Medulla oblongata (tissue), 1 donor: ENCODE results near the gene TCF25.
"Not testable (repeated sequence)": the region's sequence is repeated elsewhere in the genome, so short reads cannot be mapped to it uniquely, and the experiment has no call there.

Experiments
- DNase-seq: peaks from one replicate; pipeline ENCODE4 v3.0.0-alpha.2; 2015; ENCODE audit errors: extremely low spot score

TCF25 gene, protein sequence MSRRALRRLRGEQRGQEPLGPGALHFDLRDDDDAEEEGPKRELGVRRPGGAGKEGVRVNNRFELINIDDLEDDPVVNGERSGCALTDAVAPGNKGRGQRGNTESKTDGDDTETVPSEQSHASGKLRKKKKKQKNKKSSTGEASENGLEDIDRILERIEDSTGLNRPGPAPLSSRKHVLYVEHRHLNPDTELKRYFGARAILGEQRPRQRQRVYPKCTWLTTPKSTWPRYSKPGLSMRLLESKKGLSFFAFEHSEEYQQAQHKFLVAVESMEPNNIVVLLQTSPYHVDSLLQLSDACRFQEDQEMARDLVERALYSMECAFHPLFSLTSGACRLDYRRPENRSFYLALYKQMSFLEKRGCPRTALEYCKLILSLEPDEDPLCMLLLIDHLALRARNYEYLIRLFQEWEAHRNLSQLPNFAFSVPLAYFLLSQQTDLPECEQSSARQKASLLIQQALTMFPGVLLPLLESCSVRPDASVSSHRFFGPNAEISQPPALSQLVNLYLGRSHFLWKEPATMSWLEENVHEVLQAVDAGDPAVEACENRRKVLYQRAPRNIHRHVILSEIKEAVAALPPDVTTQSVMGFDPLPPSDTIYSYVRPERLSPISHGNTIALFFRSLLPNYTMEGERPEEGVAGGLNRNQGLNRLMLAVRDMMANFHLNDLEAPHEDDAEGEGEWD

DNA sequence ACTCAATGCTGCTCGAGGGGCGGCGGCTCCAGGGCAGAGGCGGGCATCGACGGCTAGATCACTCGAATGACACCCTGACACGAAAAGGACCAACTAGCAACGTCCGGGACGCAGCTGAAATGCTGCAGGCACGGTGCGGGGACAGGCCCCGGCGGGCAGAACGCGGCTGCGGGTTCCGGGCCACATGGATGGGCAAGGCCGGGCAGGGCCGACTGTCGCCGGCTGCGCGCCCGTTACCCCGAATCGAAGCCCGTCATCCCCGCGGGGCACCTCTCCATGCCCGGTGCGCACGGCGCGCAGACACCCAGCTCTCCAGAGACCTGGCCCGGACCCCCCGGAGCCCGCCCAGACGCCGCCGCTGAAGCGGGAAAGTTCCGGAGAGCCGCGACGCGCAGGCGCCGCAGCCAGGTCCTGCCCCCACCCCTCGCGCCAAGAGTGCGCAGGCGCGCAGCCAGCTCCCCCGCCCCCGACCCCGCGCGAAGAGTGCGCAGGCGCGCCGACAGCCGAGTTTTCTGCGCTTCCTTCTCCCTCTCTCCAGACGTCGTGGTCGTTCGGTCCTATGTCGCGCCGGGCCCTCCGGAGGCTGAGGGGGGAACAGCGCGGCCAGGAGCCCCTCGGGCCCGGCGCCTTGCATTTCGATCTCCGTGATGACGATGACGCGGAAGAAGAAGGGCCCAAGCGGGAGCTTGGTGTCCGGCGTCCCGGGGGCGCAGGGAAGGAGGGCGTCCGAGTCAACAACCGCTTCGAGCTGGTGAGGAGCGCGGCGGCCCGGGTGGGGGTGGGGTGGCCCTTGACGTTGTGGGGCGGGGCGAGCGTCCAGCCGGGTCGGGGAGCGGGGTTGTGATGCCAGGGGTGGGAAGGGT lies at the start of gene TCF25:
Gene TCF25, plus strand, starts transcription at position 484 of the 863 bp plus-strand sequence. Its CDS starts 76 bp downstream, at position 560.
- peak; percentile 89 for DNase-seq

DNA sequence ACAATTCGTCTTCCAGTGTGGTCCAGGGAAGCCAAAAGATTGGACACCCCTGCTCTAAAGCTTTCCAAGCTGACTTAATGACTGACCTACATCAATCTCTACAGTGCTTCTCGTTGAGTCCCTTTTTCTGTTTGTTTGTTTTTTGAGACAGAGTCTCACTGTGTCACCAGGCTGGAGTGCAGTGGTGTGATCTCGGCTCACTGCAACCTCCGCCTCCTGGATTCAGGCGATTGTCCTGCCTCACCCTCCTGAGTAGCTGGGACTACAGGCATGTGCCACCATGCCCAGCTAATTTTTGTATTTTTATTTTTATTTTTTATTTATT lies 49.6 kb upstream of the TCF25 start:
- DNase-seq, result not testable (repeated sequence)

DNA sequence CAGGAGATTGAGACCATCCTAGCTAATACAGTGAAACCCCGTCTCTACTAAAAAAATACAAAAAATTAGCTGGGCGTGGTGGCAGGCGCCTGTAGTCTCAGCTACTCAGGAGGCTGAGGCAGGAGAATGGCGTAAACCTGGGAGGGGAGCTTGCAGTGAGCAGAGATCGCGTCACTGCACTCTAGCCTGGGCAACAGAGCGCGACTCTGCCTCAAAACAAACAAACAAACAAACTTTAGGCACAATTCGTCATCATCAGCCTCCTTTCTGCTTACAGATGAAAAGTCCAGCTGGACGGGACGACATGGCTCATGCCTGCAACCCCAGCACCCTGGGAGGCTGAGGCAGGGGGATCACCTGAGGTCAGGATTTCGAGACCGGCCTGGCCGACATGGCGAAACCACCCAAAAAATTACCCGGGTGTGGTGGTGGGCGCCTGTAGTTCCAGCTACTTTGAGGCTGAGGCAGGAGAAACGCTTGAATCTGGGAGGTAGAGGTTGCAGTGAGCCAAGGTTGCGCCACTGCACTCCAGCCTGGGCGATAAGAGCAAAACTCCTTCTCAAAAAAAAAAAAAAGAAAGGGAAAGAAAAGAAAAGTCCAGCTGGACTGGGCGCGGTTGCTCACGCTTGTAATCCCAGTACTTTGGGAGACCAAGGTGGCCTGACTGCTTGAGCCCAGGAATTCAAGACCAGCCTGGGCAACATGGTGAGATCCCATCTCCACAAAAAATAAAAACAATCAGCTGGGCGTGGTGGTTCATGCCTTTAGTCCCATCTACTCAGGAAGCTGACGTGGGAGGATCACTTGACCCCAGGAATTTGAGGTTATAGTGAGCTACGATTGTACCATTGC lies 46.6 kb upstream of the TCF25 start:
- no peak for DNase-seq

DNA sequence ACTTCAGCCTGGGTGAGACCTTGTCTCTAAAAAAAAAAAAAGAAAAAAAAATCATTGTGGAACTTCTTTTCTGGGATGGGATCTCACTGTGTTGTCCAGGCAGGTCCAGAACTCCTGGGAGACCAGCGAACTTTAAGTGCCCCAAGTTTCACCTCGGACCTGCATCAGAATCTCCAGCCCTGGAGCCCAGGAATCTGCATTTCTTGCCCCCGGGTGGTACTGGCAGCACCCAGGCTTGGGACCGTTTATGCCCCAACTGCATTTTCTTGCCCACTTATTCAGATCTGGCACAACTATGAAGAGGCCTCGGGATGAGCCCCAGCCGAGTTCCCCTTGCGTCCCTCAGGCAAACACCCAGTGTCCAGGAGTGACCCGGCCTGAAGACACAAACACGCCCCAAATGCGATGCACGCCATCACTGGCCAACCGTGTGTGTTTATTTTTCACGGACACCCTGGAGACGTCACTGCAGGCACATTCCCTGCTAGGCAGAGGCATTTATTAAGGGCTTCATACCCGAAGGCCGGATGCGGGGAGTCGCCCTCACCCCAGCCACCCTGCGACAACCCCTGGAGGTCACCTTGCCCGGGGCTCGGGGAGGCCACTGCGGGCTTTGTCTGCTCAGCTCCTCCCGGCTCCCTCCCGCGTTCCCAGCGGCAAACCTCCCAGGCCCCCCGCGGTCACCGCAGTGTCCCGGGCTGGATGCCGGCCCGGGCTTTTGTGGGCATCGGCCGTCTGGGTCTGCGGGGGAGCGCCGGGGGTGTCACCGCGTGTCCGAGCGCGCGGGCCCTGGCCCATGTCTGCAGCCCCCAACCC lies 45.8 kb upstream of the TCF25 start:
- peak; percentile 27 for DNase-seq

DNA sequence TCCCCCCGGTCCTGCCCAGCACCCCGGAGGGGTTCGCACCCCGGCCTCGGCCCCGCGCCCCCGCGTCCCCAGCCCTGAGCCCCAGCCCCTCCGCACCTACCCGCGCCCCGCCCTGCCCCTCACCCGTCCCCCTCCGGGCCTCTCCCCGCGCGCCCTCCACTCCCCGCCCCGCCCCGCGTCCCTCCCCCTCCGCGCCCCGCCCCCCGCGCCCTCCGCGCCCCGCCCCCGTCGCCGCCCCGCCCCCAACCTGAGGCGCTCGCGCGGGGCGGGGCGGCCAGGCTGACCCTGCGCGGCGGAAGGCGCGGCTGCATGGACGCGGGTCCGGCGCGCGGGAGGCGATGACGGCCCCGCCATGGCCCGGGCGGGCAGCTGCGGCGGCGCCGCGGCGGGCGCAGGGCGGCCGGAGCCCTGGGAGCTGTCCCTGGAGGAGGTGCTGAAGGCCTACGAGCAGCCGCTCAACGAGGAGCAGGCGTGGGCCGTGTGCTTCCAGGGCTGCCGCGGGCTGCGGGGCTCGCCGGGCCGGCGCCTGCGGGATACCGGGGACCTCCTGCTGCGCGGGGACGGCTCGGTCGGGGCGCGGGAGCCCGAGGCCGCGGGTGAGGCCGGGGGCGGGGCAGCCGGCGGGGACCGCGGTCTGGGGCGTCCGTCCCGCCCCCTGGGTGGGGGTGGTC lies 45.1 kb upstream of the TCF25 start, which contains the start of gene SPIRE2:
Gene SPIRE2, plus strand, starts transcription at position 277 of the 671 bp plus-strand sequence. Its CDS starts 76 bp downstream, at position 353.
- peak; percentile 52 for DNase-seq

DNA sequence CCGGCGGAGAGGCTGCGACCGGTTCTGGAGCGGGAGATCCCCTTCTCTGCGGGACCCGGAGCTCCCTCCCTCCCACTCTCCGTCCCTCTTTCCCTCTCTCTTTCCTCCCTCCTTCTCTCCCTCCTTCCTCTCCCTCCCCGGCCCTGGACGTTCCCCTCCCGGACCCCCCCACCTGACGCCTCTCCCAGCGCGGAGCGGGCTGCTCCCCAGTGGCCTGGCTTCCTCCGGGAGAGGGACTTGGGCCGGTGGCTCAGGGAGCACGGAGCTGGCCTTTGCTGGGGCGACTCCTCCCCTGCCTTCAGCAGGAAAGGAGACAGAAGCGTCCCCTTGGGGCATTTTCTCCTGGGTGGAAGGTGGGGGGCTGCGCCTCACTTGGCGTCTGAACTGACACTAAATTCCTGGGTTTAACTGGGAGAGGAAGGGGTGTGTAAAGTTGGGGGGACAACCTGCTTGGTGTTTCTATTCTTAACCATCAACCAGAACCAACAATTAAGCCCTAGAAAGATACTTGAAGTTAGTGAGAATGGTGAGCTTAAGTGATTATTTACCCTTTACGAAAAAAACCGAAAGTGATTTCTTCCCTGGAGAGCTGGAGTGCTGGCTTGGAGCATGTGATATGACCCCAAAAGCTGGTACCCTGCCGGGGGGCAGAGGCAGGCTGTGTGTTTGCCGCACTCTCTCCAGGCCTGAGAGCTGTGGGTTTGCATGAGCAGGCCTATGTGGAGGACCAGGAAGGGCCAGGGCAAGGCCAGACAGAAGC lies 44.3 kb upstream of the TCF25 start:
- DNase-seq, result peak; percentile 10

DNA sequence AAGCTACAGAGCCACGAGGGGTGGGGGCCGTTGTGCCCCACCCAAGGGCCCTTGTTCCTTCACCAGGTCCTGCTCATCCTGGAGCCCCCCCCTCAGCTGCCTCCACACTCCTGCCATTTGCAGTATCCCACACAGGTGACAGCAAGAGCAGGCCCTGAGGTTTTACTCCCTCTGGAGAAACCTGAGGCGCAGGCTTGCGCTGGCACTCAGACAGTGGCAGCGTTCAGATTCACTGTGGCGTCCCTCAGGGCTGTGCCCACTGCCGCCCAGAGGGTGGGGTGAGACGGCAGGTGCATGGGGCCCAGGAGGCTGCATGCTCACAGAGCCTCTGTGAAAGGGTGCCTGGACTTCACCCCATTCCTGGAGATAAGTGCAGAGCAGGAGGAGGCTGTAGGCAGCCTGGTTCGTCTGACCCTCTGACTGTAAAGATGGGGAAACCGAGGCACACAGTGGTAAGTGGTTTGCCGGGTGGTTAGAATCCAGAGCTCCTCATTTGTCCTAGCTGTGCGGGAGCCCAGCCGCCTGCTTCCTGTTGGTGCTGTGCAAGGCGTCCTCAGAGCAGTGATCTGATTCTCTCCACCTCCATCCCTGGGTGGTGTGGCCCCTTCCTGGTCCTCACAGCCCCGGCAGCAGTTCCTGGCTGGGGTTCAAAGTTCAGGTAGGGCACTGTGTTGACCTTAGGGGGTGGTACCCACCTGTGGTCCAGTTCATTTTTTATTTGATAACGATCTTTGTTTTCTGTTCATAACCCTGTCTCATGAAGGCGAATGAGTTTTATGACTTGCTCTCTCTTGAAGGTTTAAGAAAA lies 43.6 kb upstream of the TCF25 start:
- DNase-seq, result no peak

DNA sequence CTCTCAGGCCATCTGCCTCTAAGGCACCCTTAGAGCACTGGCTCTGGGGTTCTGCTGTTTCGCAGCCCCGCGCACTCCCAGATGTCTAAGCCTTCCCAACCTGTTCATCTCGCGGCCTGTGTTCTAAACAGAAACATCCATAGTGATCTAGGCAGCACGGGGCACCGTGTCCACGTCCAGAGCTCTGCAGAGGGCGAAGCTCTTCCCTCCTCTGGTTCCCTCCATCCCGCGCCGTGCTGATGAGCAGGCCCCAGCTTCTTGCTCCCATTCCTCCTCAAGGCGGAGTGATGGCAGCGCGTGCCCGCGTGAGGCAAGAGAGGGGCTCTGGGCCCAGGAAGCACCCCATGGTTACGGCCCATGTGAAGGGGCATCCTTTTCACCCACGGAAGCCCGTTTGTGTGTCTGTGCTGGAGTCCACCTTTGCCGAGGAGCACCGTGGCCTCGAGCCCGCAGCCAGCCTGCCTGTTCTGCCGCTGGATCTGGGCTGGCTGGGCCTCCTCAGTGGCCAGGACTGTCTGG lies 41.5 kb upstream of the TCF25 start:
- DNase-seq, result no peak

DNA sequence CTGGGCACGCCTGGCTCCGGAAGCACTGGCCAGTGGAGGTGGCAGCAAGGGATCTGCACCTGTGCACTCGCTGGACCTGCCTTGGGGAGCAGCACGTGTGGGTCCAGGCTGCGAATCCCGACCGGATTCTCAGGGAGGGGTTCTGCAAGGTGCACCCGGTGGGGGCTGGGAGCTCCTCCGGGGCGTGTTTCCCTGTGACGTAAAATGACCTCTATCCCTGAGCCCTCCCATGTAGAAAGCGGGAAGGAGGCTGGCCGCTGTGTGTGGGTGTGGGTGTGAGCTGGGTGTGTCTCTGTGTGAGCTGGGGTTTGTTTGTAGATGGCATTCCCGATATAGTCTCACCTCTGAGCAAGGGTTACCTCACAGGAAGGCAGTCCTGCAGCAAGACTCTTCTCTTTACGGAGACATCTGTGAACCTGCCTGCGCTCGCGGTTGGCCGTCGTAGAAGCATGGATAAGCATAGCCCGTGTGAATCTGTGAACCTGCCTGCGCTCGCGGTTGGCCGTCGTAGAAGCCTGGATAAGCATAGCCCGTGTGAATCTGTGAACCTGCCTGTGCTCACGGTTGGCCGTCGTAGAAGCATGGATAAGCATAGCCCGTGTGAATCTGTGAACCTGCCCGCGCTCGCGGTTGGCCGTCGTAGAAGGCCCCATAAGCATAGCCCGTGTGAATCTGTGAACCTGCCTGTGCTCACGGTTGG lies 39.6 kb upstream of the TCF25 start:
- not testable (repeated sequence) for DNase-seq

DNA sequence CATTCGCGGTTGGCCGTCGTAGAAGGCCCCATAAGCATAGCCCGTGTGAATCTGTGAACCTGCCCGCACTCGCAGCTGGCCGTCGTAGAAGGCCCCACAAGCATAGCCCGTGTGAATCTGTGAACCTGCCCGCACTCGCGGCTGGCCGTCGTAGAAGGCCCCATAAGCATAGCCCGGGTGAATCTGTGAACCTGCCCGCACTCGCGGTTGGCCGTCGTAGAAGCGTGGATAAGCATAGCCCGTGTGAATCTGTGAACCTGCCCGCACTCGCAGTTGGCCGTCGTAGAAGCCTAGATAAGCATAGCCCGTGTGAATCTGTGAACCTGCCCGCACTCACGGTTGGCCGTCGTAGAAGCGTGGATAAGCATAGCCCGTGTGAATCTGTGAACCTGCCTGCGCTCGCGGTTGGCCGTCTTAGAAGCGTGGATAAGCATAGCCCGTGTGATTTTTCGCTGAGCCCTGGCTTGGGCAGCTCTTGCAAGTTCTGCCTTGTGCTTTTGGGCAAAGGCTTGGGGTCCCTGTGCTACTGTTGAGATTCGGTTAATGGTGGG lies 38.5 kb upstream of the TCF25 start:
- not testable (repeated sequence) for DNase-seq

DNA sequence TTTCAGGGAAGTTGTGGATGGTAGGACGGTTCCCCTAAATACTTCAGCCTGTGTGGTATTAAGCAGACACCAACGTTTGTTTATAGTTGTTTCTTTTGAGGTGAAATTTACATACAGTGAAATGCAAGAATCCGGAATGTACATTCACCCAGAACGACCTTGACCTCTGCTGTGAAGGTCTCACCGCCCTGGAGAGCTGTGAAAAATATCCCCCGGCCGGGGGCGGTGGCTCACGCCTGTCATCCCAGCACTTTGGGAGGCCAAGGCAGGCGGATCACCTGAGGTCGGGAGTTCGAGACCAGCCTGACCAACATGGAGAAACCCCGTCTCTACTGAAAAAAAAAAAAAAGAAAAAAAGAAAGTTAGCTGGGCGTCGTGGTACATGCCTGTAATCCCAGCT lies 36.9 kb upstream of the TCF25 start:
- not testable (repeated sequence) for DNase-seq

DNA sequence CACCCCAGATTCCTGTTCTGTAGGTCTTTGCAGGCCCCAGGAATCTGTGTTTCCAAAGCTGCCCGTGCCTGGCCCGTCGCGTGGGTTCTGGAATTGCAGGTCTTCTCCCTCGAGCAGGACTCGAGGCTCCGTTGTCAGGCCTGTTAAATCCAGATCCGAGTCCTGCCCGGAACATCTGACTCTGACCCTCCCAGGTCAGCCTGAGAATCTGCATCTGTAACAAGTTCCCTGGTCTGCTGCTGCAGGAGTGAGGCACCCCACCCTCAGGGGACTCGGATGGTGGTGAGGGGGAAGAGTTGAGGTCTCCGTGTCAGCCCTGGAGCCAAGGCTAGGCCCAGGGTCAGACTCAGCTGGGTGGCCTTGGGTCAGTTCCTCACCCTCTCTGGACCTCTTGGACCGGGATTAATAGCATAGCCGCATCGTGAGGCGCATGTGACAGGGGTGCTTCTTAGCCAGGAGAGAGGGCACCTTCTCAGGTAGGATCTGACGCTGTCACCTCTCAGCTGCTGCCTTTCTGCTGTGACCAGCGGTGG lies 36.3 kb upstream of the TCF25 start:
- no peak for DNase-seq

DNA sequence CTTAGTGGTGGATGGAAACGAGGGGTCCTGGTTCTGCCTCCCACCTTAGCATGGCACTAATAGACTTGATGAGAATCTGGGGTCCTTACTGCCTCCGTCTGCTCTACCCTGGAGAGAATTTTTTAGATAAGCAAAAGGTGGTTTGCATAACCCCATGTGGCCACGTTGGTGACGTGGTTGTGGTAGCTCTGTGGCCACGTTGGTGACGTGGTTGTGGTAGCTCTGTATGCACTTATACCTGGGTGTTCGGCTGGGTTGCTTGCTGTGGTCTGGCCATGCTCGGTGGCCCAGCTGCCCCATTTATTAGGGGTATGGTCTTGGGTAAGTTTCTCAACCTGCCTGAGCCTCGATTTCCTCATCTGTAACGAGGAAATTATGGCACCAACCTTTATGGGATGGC lies 32.1 kb upstream of the TCF25 start:
- no peak for DNase-seq

DNA sequence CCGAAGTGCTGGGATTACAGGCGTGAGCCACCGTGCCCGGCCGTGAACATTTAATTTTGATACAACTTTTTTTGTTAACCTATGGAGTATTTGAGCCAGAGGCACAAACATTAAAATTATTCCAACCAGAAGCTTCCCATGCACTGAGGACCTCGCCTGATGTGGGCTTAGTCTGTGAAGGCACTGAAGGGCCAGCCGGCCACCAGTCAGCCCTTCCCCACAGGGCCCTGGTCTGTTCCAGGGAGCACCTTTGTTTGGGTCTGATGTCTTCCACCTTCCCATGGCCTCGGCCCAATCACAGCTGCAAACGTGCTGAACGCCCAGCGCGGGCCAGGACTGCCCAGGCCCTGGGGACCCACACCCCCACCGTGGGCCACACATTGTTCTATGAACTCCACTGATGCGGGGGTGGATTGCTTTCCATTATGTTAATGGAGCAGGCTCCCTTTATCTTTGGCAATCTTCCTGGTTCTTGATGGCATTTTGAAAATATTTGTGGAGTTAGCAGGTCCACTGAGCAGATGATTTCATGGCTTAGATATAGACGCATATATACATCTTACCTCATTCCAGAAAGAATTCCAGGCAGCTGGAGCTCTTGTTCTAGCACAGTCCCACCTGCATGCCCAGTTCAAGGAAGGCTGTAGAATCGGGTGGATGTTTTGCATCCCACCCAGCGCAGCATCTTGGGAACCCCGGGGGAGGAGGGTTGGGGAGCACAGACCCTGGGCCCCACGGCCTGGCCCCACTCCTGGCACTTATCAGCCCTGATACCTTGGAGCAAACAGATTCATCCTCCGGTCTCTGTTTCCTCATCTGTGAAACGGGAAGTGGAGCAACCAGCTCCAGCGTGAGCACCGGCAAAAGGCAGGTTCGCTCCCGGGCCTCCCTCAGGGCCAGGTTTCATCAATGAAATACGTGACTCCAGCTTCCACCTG lies 30.7 kb upstream of the TCF25 start:
- no peak for DNase-seq
